ENCODE data around the gene IL1R1.

IL1R1 gene

GRCh38 chr2:102171946-102172345, 29.4 kb downstream of the IL1R1 start:
- H3K4me3 ChIP-seq (replicated peaks; ENCODE audit: low read depth, low read length): no peak overlapping the region
- no peak for TF ChIP-seq CTCF (IDR thresholded peaks at IDR 0.05; ENCODE audit: low read length, missing control alignments)
- DNase-seq (ENCODE audit: low read depth): no peak

GRCh38 chr2:102172745-102173144, 30.2 kb downstream of the IL1R1 start:
- no peak for DNase-seq (ENCODE audit: low read depth)
- no peak overlapping the region for H3K4me3 ChIP-seq (replicated peaks; ENCODE audit: low read depth, low read length)
- no peak for TF ChIP-seq CTCF (IDR thresholded peaks at IDR 0.05; ENCODE audit: low read length, missing control alignments)

GRCh38 chr2:102176172-102176571, 33.6 kb downstream of the IL1R1 start:
- no peak for TF ChIP-seq CTCF (IDR thresholded peaks at IDR 0.05; ENCODE audit: low read length, missing control alignments)
- no peak overlapping the region for H3K4me3 ChIP-seq (replicated peaks; ENCODE audit: low read depth, low read length)

GRCh38 chr2:102177814-102178478, 35.4 kb downstream of the IL1R1 start:
- TF ChIP-seq CTCF (IDR thresholded peaks at IDR 0.05; ENCODE audit: low read length, missing control alignments): no peak
- H3K4me3 ChIP-seq (replicated peaks; ENCODE audit: low read depth, low read length): no peak overlapping the region
- DNase-seq (ENCODE audit: low read depth): no peak

More at GRCh38 chr2:102176172-102176571, 33.6 kb downstream of the IL1R1 start:
- DNase-seq (ENCODE audit: low read depth): no peak

GRCh38 chr2:102179061-102179460, 36.5 kb downstream of the IL1R1 start:
- TF ChIP-seq CTCF (IDR thresholded peaks at IDR 0.05; ENCODE audit: low read length, missing control alignments): no peak
- H3K4me3 ChIP-seq (replicated peaks; ENCODE audit: low read depth, low read length): no peak overlapping the region
- no peak for DNase-seq (ENCODE audit: low read depth)

- H3K4me3 ChIP-seq (replicated peaks; ENCODE audit: low read depth, low read length): no peak overlapping the region
- DNase-seq (ENCODE audit: low read depth): no peak
- no peak for TF ChIP-seq CTCF (IDR thresholded peaks at IDR 0.05; ENCODE audit: low read length, missing control alignments)
Observed at GRCh38 chr2:102179788-102180686, 37.5 kb downstream of the IL1R1 start.
